ENCODE data around the gene NT5DC1. TPM values are rescaled to one million over a fixed set of nuclear protein-coding genes. Genes with fewer than 3 reads are reported as not detected.

NT5DC1 gene
- total RNA-seq, 2 experiments from 2014 or later = 20.5 to 58.8 TPM

- Histone ChIP-seq H3K4me2 (ENCODE audit: low read length) (peak within 1 kb of the TSS; percentile 26; the same call in 1 of the 2 replicates), H2AFZ (ENCODE audit: low read length) (no peak within 1 kb of the TSS)
- no TSS peak for BruUV-seq (replicated peaks)
Observed at GRCh38 chr6:116060572-116061283, 39.9 kb upstream of the NT5DC1 start, which contains the start of gene FRK. FRK (minus strand) TSS chr6:116060891; CDS start chr6:116060311, 580 bp downstream.

GRCh38 chr6:116062496-116062895, 38.2 kb upstream of the NT5DC1 start:
- no peaks in the 10 kb centered on the region for H3K4me1 ChIP-seq (ENCODE audit: insufficient read depth, low read length, poor library complexity, severe bottlenecking)
- H3K36me3 ChIP-seq (ENCODE audit: insufficient read depth, low read length) = no peaks in the 10 kb centered on the region
- POLR2A ChIA-PET = interaction anchor here (0.6 to 1.6 kb wide), 5 partner anchors 9 to 143 kb away, joined by 3 to 7 read pairs (median 3); no protein-coding TSS in a partner anchor
- no peaks in the 10 kb centered on the region for H3K9me2 ChIP-seq (ENCODE audit: insufficient read depth, low read length)
- H3K27ac ChIP-seq (ENCODE audit: low read depth, low read length, poor library complexity, severe bottlenecking) = no peak overlapping the region
- H2AFZ ChIP-seq (ENCODE audit: low read length) = no peak overlapping the region
- intact Hi-C loops (cut with micrococcal nuclease; ENCODE audit: unreplicated experiment) = loop anchor here (5.0 kb wide), 1 partner anchor 50 kb away; no protein-coding TSS in a partner anchor
- H3K9me3 ChIP-seq (ENCODE audit: low read length) = no peaks in the 10 kb centered on the region
- BruUV-seq (replicated peaks) = no TSS peak
- H3K4me3 ChIP-seq (ENCODE audit: low read depth, low read length, poor library complexity, severe bottlenecking) = no peak overlapping the region
- no peaks in the 10 kb centered on the region for H3K79me2 ChIP-seq (ENCODE audit: insufficient read depth, low read depth, low read length)
- H3K4me2 ChIP-seq (ENCODE audit: low read length) = no peak overlapping the region
- no peaks in the 10 kb centered on the region for H4K20me1 ChIP-seq (ENCODE audit: insufficient read depth, low read length)
- DNase-seq (ENCODE audit: low spot score) = no peak
- CTCF ChIA-PET (ENCODE audit: unreplicated experiment) = no interaction called here
- no peak for TF ChIP-seq EZH2phosphoT487 (IDR thresholded peaks at IDR 0.05; ENCODE audit: borderline replicate concordance, low read depth, low read length)
- TF ChIP-seq CTCF (conservative IDR thresholded peaks at IDR 0.05; ENCODE audit: low read length) = no peak

More at GRCh38 chr6:116060572-116061283, 39.9 kb upstream of the NT5DC1 start, which contains the start of gene FRK:
- Histone ChIP-seq H3K79me2 (ENCODE audit: insufficient read depth, low read depth, low read length) (no peaks in the 10 kb centered on the region), H4K20me1 (ENCODE audit: insufficient read depth, low read length) (no peaks in the 10 kb centered on the region), H3K4me3 (ENCODE audit: low read depth, low read length, poor library complexity, severe bottlenecking) (no peak within 1 kb of the TSS), H3K27ac (ENCODE audit: low read depth, low read length, poor library complexity, severe bottlenecking) (no peak within 1 kb of the TSS), H3K36me3 (ENCODE audit: insufficient read depth, low read length) (no peaks in the 10 kb centered on the region), H3K9me2 (ENCODE audit: insufficient read depth, low read length) (no peaks in the 10 kb centered on the region), H3K9me3 (ENCODE audit: low read length) (no peaks in the 10 kb centered on the region), H3K4me1 (ENCODE audit: insufficient read depth, low read length, poor library complexity, severe bottlenecking) (no peaks in the 10 kb centered on the region)
- POLR2A ChIA-PET = interaction anchor here (0.9 to 1.6 kb wide), 7 partner anchors 8 to 25 kb away, joined by 3 to 5 read pairs (median 4); no protein-coding TSS in a partner anchor
- intact Hi-C loops (cut with micrococcal nuclease; ENCODE audit: unreplicated experiment) = loop anchor here (5.0 kb wide), 1 partner anchor 48 kb away; no protein-coding TSS in a partner anchor
- TF ChIP-seq EZH2phosphoT487 (IDR thresholded peaks at IDR 0.05; ENCODE audit: borderline replicate concordance, low read depth, low read length) (no peak), CTCF (conservative IDR thresholded peaks at IDR 0.05; ENCODE audit: low read length) (no peak; the same call in 1 of the 2 replicates)
- DNase-seq (ENCODE audit: low spot score) = no peak
- CTCF ChIA-PET (ENCODE audit: unreplicated experiment) = no interaction called here

- intact Hi-C loops (cut with micrococcal nuclease; ENCODE audit: unreplicated experiment) = loop anchor here (5.0 kb wide), 1 partner anchor 52 kb away; no protein-coding TSS in a partner anchor
- CTCF ChIA-PET (ENCODE audit: unreplicated experiment) = no interaction called here
- no peak overlapping the region for H3K27ac ChIP-seq (ENCODE audit: low read depth, low read length, poor library complexity, severe bottlenecking)
- no peaks in the 10 kb centered on the region for H3K79me2 ChIP-seq (ENCODE audit: insufficient read depth, low read depth, low read length)
- no peak overlapping the region for H2AFZ ChIP-seq (ENCODE audit: low read length)
- no peaks in the 10 kb centered on the region for H3K4me1 ChIP-seq (ENCODE audit: insufficient read depth, low read length, poor library complexity, severe bottlenecking)
- no peak overlapping the region for H3K4me2 ChIP-seq (ENCODE audit: low read length)
- no peak for TF ChIP-seq EZH2phosphoT487 (IDR thresholded peaks at IDR 0.05; ENCODE audit: borderline replicate concordance, low read depth, low read length)
- no peak for TF ChIP-seq CTCF (conservative IDR thresholded peaks at IDR 0.05; ENCODE audit: low read length)
- POLR2A ChIA-PET = no interaction called here
- DNase-seq (ENCODE audit: low spot score) = no peak
- H3K36me3 ChIP-seq (ENCODE audit: insufficient read depth, low read length) = no peaks in the 10 kb centered on the region
- H3K9me3 ChIP-seq (ENCODE audit: low read length) = no peaks in the 10 kb centered on the region
- no peaks in the 10 kb centered on the region for H3K9me2 ChIP-seq (ENCODE audit: insufficient read depth, low read length)
- H4K20me1 ChIP-seq (ENCODE audit: insufficient read depth, low read length) = no peaks in the 10 kb centered on the region
- BruUV-seq (replicated peaks) = no TSS peak
- H3K4me3 ChIP-seq (ENCODE audit: low read depth, low read length, poor library complexity, severe bottlenecking) = no peak overlapping the region
Observed at GRCh38 chr6:116064666-116065065, 36.0 kb upstream of the NT5DC1 start.
